Lower leg skin (tissue), 3 donors: ENCODE measurements around the gene MT1F.

ENCODE experiments used
- POLR2A ChIP-seq, 2 donors: fragments of 450-650 bp; IDR thresholded peaks; one replicate each; pipeline ENCODE4 v1.6.1; 2016 to 2017; ENCODE audit warnings: antibody characterized with exemption in 2 of 2, mild to moderate bottlenecking in 1 of 2, moderate library complexity in 1 of 2
- TF ChIP-seq, protein P1 (sequence below), 3 donors: fragments of 450-650 bp; IDR thresholded peaks; one replicate each; pipeline ENCODE4 v1.5.1; 2016; ENCODE audit warnings: antibody characterized with exemption in 3 of 3, mild to moderate bottlenecking in 3 of 3, moderate library complexity in 2 of 3

DNA sequence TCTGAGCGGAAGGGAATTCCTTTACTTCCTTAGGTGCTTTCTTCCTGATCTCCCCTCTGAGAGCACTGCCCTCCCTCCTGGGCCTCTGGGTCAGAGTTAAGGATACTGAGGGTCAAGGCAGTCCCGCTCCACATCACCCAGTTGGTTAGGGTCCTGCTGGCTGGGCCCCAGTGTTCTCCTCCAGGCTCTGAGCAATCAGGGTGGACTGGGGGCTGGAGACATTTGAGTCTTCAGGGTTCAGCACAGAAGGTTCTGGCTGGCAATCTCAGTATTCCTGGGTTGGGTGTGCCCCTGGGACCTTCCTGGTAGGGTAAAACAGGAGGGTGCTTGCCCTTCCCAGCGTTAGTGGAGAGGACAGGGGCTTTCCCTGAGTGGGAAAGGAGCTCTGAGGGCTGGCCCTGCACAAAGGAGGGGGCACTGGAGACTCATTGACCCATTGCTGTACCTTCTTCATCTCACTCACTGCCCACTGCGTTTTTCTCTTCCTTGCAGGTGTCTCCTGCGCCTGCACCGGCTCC lies 24.9 kb upstream of the MT1F start:
- TF ChIP-seq, protein P1, sequence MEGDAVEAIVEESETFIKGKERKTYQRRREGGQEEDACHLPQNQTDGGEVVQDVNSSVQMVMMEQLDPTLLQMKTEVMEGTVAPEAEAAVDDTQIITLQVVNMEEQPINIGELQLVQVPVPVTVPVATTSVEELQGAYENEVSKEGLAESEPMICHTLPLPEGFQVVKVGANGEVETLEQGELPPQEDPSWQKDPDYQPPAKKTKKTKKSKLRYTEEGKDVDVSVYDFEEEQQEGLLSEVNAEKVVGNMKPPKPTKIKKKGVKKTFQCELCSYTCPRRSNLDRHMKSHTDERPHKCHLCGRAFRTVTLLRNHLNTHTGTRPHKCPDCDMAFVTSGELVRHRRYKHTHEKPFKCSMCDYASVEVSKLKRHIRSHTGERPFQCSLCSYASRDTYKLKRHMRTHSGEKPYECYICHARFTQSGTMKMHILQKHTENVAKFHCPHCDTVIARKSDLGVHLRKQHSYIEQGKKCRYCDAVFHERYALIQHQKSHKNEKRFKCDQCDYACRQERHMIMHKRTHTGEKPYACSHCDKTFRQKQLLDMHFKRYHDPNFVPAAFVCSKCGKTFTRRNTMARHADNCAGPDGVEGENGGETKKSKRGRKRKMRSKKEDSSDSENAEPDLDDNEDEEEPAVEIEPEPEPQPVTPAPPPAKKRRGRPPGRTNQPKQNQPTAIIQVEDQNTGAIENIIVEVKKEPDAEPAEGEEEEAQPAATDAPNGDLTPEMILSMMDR (IDR thresholded peaks at IDR 0.05): no peak
- TF ChIP-seq POLR2A (IDR thresholded peaks at IDR 0.05): no peak
